ENCODE results near the gene TPCN2.

Gene TPCN2

GRCh38 chr11:69154938-69155301 is 106.2 kb downstream of the TPCN2 start:
- DNase-seq = no peak

GRCh38 chr11:69155302-69156234 is 106.8 kb downstream of the TPCN2 start, which contains the start of gene SMIM38:
SMIM38 (plus strand) TSS chr11:69155935; CDS start chr11:69157847, 1,912 bp downstream.
- no peak for DNase-seq

GRCh38 chr11:69156235-69156639 is 107.5 kb downstream of the TPCN2 start:
- DNase-seq = no peak

DNA sequence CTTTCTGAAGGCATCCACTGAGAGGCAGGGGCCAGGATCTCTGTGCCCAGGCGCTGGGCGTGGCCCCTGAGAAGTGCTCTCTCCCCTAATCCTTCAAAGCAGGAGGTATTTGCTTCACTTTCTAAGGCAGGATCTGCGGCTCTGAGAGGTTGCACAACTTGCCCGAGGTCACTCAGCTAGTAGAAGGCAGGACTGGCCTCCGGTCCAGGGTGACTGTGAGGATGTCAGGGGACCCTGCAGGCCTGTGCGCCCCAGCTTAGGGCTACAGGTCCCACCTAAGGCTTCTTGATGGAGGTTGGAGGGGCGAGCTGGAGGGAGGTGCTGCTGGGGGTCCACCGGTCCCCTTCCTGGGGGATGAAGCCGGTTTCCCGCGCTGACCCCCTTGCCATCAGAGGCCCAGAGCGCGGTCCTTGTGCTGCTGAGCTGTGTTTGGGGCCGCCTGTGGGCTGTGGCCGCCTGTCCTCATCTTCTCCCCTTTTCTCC is 108.0 kb downstream of the TPCN2 start:
- DNase-seq = no peak

GRCh38 chr11:69157156-69157821 is 108.6 kb downstream of the TPCN2 start:
- no peak for DNase-seq

DNA sequence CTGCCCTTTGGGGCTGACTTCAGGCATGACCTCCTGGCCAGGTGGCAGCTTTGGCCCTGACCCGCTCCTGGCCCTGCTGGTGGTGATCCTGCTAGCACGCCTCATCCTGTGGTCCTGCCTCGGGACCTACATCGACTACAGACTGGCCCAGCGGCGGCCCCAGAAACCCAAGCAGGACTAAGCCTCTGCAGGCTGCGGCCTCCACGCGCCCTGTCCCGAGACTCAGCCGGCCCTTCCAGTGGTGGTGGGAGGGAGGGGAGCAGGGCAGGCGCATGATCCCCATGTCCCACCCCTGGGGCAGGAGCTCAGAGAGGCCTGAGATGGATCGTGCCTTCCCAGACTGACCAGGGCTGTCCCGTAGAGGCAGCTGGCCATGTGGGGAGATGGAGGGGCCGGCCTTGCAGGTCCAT is 109.1 kb downstream of the TPCN2 start:
- no peak for DNase-seq

DNA sequence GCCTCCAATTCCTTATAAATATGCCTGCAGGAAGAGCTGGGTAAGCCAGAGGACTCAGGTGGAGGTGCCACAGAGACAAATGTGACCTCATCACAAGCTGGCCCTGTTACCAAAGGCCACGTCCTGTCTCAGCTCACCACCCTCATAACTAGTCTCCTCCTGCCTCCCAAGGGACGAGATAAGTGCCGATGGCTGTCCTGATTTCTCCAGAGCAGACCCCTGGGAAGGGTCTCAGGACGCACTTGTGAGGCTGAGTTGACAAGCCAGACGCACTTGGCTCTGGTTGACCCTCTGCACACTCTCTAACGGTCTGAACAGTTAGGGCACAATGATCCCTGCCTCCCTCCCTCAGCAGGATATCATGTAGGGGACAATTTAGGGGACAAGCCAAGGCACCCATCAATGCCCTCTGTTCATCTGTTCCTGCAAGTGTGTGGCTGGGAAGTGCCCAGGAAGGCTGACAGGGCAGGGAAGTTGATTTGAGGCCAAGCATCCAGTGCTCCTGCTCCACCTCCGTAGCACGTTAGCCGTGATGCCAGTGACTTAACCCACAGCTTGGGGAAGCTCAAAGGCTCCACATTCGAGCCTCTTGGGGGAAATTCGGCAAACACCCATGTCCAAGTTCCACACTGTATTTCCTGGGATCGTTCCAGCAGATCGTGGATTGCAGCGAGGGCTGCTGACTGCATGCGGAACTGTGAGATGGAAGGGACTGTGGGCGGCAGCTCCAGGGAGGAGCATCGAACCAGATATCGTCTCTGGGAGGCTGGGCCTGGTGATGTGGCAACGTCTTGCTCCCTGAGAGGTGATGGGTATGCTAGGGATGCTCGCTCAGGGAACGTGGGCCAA is 109.8 kb downstream of the TPCN2 start:
- DNase-seq = no peak

- DNase-seq = no peak
These were observed 110.6 kb downstream of the TPCN2 start for GRCh38 chr11:69159150-69159852.

- no peak for DNase-seq
These were observed 111.8 kb downstream of the TPCN2 start for GRCh38 chr11:69160296-69161116.

- no peak for DNase-seq
These were observed 112.3 kb downstream of the TPCN2 start for GRCh38 chr11:69161117-69161407.

- DNase-seq = no peak
These were observed 113.8 kb downstream of the TPCN2 start for GRCh38 chr11:69162505-69162904.

DNA sequence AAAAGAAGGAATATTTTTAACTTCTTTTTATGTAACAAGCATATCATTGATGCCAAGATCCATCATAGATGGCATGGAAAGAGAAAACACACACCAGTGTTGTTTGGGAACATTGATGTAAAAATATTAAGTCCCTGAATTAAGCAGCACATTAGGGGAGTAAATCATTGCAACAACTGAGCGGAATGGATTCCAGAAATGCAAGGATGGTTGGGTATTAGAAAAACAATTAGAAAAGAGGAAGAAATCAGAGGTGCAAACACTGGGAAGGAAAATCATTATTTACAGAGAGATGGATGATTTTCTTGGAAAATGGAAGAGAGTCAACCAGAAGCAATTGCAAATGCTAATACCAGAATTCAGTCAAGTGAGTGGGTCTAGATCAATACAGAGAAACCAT is 115.1 kb downstream of the TPCN2 start:
- DNase-seq = no peak

- no peak for DNase-seq
These were observed 116.1 kb downstream of the TPCN2 start for GRCh38 chr11:69164824-69165223.

DNA sequence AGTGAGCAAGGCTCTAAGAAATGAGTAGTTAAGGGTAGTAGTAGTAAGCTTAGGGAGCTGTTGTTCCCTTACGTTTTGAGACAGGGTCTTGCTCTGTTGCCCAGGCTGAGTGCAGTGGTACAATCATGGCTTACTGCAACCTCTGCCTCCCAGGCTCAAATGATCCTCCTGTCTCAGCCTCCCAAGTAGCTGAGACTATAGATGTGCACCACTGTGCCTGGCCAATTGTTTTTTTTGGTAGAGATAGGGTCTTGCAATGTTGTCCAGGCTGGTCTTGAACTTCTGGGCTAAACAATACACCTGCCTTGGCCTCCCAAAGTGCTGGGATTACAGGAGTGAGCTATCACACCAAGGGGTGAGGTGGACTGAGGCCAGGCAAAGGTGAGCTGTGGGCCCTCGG is 117.0 kb downstream of the TPCN2 start:
- DNase-seq = no peak

GRCh38 chr11:69166218-69167115 is 117.7 kb downstream of the TPCN2 start:
- peak; percentile 90 for DNase-seq

DNA sequence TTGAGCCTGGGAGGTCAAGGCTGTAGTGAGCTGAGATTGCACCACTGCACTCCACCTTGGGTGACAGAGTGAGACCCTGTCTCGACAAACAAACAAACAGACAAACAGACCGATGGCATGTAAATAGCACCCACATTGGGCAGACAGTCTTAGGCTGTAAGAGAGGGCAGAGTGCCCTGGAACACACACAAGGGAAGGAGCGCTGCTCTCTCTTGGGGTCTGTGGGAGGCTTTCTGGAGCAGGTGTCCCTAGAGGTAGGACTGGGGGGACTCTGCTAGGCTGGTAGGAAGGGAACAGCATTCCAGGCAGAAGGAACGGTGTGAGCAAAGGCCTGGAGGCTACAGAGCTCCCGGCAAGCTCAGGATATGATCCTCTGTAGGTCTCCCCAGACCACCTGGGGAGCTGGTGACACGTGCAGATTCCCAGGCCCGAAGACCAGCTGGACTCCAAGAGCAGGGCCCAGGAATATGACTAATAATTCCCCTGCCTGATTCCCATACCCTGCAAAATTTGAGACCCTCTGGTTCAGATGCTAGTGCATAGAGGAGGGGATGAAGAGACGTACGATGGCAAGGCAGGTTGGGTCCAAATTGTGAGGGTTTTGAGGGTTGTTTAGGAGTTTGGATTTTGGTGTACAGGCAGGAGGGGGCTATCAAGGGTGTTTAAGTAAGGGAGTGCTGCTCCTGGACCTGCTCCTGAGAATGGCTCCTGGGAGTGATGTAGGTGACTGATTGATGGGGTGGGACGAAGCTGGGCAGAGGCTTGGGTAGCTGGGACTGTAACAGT is 118.6 kb downstream of the TPCN2 start:
- no peak for DNase-seq

GRCh38 chr11:69167916-69168691 is 119.4 kb downstream of the TPCN2 start:
- no peak for DNase-seq

DNA sequence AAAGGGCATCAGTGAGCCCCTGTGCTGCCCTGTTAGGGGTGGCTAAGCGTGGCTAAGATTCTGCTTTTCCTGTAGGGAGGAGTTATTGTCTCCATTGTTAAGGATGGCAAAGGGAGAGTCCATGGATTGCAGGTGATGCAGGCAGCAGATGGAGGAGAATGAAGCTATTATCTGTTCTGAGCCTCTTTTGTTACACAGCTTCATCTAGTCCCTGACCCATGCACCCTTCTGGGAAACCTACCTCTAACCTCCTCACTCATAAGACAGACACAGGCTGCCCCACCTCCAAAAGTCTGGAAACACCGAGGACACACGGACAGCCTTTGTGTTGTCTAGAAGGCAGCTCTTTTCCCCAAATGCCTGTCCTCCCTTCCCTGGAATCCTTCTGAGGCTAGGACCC is 120.7 kb downstream of the TPCN2 start:
- no peak for DNase-seq

- no peak for DNase-seq
These were observed 122.0 kb downstream of the TPCN2 start for GRCh38 chr11:69170704-69171103.
